ENCODE measurements around the gene R3HDM1. TPM values are rescaled to one million over a fixed set of nuclear protein-coding genes. Genes with fewer than 3 reads are reported as not detected.
"Not testable (repeated sequence)": the region's sequence is repeated elsewhere in the genome, so short reads cannot be mapped to it uniquely, and the experiment has no call there.

The R3HDM1 gene
- total and polyA plus RNA-seq, 2 experiments from 2014 or later = 24.8 to 32.7 TPM

GRCh38 chr2:135638825-135639224 is 107.5 kb downstream of the R3HDM1 start:
- peak in 1 of 2 donors; percentile 67 for DNase-seq (ENCODE audit: low read depth in 1 of 2, low spot score in 1 of 2)
- TF ChIP-seq CTCF (IDR thresholded peaks at IDR 0.05; ENCODE audit: low read depth, low read length) = no peak
- Histone ChIP-seq H3K4me3 (no peak overlapping the region), H3K36me3 (peaks cover 37% of the 10 kb centered on the region), H3K4me1 (ENCODE audit: low read depth) (peaks cover 6% of the 10 kb centered on the region), H3K9me3 (ENCODE audit: low read depth) (no peaks in the 10 kb centered on the region), H3K27ac (peak overlapping the region; percentile 56), H3K27me3 (no peaks in the 10 kb centered on the region)

GRCh38 chr2:135641156-135642068 is 110.1 kb downstream of the R3HDM1 start:
- Histone ChIP-seq H3K4me3 (no peak overlapping the region), H3K36me3 (peaks cover 37% of the 10 kb centered on the region), H3K27ac (no peak overlapping the region), H3K27me3 (no peaks in the 10 kb centered on the region), H3K4me1 (ENCODE audit: low read depth) (peaks cover 6% of the 10 kb centered on the region), H3K9me3 (ENCODE audit: low read depth) (no peaks in the 10 kb centered on the region)
- no peak for TF ChIP-seq CTCF (IDR thresholded peaks at IDR 0.05; ENCODE audit: low read depth, low read length)
- DNase-seq (ENCODE audit: low read depth in 1 of 2, low spot score in 1 of 2) = no peak

- H3K36me3 ChIP-seq = peaks cover 47% of the 10 kb centered on the region
- H3K27me3 ChIP-seq = no peaks in the 10 kb centered on the region
- TF ChIP-seq CTCF (IDR thresholded peaks at IDR 0.05; ENCODE audit: low read depth, low read length) = no peak
- H3K27ac ChIP-seq = no peak overlapping the region
- no peak overlapping the region for H3K4me3 ChIP-seq
- no peak for DNase-seq (ENCODE audit: low read depth in 1 of 2, low spot score in 1 of 2)
- H3K9me3 ChIP-seq (ENCODE audit: low read depth) = no peaks in the 10 kb centered on the region
- no peaks in the 10 kb centered on the region for H3K4me1 ChIP-seq (ENCODE audit: low read depth)
These were observed 116.7 kb downstream of the R3HDM1 start for GRCh38 chr2:135647836-135648579.

- Histone ChIP-seq H3K36me3 (peaks cover 47% of the 10 kb centered on the region), H3K4me3 (no peak overlapping the region), H3K4me1 (ENCODE audit: low read depth) (no peaks in the 10 kb centered on the region), H3K27me3 (no peaks in the 10 kb centered on the region), H3K9me3 (ENCODE audit: low read depth) (no peaks in the 10 kb centered on the region), H3K27ac (no peak overlapping the region)
- DNase-seq (ENCODE audit: low read depth in 1 of 2, low spot score in 1 of 2) = no peak
- TF ChIP-seq CTCF (IDR thresholded peaks at IDR 0.05; ENCODE audit: low read depth, low read length) = no peak
These were observed 119.4 kb downstream of the R3HDM1 start for GRCh38 chr2:135650721-135651120.

GRCh38 chr2:135651717-135652116 is 120.4 kb downstream of the R3HDM1 start:
- TF ChIP-seq CTCF (IDR thresholded peaks at IDR 0.05; ENCODE audit: low read depth, low read length) = no peak
- Histone ChIP-seq H3K36me3 (peaks cover 48% of the 10 kb centered on the region), H3K27ac (no peak overlapping the region), H3K4me1 (ENCODE audit: low read depth) (no peaks in the 10 kb centered on the region), H3K4me3 (no peak overlapping the region), H3K27me3 (no peaks in the 10 kb centered on the region), H3K9me3 (ENCODE audit: low read depth) (no peaks in the 10 kb centered on the region)
- DNase-seq (ENCODE audit: low read depth in 1 of 2, low spot score in 1 of 2) = no peak

- H3K4me1 ChIP-seq (ENCODE audit: low read depth); H3K27ac ChIP-seq; H3K27me3 ChIP-seq; H3K9me3 ChIP-seq (ENCODE audit: low read depth); DNase-seq (ENCODE audit: low read depth in 1 of 2, low spot score in 1 of 2); H3K4me3 ChIP-seq: not testable (repeated sequence)
- peaks cover 35% of the 10 kb centered on the region for H3K36me3 ChIP-seq
These were observed 123.0 kb downstream of the R3HDM1 start for GRCh38 chr2:135654239-135654638.

All from cardiac muscle cell (in vitro differentiated cells and primary cell).